ENCODE data around the gene CSMD2. TPM values are rescaled to one million over a fixed set of nuclear protein-coding genes. Genes with fewer than 3 reads are reported as not detected.

Gene CSMD2
- total and polyA plus RNA-seq, 2 of the 8 experiments (the other 6 are each of a cell fraction or from before 2014, with no cell fraction given) = 7.0 to 14.7 TPM

DNA sequence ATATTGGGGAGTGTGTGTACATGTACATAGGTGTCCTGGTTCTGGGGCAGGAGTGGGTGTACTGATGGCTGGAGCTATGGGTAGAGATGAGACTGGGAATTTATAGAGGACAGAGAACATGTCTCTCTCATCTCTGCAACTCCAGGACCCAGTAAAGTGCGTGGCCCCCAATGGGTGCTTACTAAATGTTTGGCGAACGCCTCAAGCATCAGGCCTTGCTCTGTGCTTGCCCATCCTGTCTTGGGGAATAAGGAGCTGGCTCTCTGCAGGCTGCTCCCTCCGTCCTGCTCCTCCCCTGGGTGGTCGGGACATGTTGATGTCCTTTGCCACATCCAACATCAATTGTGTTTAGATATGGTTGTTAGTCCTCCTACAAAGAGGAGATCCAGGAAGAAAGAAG is 530.9 kb downstream of the CSMD2 start (continued):
- no peak for TF ChIP-seq BCL11A (IDR thresholded peaks at IDR 0.05; ENCODE audit: low read depth in 2 of 2, low read length in 2 of 2)
- TF ChIP-seq BRCA1 (IDR thresholded peaks at IDR 0.05; ENCODE audit: low read depth, low read length) = no peak
- no peak for TF ChIP-seq TAF7 (optimal IDR thresholded peaks at IDR 0.05; ENCODE audit: borderline replicate concordance, low read depth, low read length)
- TF ChIP-seq ATF3 (IDR thresholded peaks at IDR 0.05; ENCODE audit: insufficient read depth, low read depth, low read length) = no peak
- no peak for TF ChIP-seq HDAC6 (IDR thresholded peaks at IDR 0.05; ENCODE audit: low read depth, low read length)
- no peak for TF ChIP-seq RXRA (IDR thresholded peaks at IDR 0.05; ENCODE audit: insufficient read depth, low read depth, low read length)
- TF ChIP-seq, protein P1, sequence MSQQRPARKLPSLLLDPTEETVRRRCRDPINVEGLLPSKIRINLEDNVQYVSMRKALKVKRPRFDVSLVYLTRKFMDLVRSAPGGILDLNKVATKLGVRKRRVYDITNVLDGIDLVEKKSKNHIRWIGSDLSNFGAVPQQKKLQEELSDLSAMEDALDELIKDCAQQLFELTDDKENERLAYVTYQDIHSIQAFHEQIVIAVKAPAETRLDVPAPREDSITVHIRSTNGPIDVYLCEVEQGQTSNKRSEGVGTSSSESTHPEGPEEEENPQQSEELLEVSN (IDR thresholded peaks at IDR 0.05) = no peak
